Pancreas (tissue), 10 donors: ENCODE measurements around the gene FAM53B. TPM values are rescaled to one million over a fixed set of nuclear protein-coding genes. Genes with fewer than 3 reads are reported as not detected.

Source experiments
- ATAC-seq, 4 donors: fragments of 200-7000 bp; cut with Tn5 transposase; one replicate each; pipeline versions ENCODE4 v1.8.0 to v1.9.1; 2020; ENCODE audit warnings: mild to moderate bottlenecking in 4 of 4, moderate library complexity in 4 of 4
- DNase-seq, 6 donors: peaks; one replicate each; pipeline ENCODE4 v3.0.0-alpha.2; 2020
- FAIRE-seq: peaks from 2 replicates; lab custom pipeline; 2012; peaks lifted over from hg19 to GRCh38; lab: Jason Lieb, UNC
- H3K27ac ChIP-seq, 4 donors: fragments of 200-600 bp; sonication (generic); 1 replicate in 3 of 4; 2 replicates in 1 of 4; pipeline versions ENCODE4 v1.5.0 to v1.8.0; 2020
- H3K27me3 ChIP-seq, 4 donors: fragments of 200-600 bp; one replicate each; pipeline ENCODE4 v1.8.0; 2021
- H3K36me3 ChIP-seq, 3 donors: fragments of 200-600 bp; sonication (generic) in 1 of 3; one replicate each; pipeline versions ENCODE4 v1.5.0 to v1.8.0; 2020 to 2021
- H3K4me1 ChIP-seq, 3 donors: fragments of 200-600 bp; one replicate each; pipeline ENCODE4 v1.8.0; 2021
- H3K4me3 ChIP-seq, 4 donors: fragments of 200-600 bp; sonication (generic) in 2 of 4; one replicate each; pipeline versions ENCODE4 v1.5.0 to v1.8.0; 2020 to 2021
- H3K9me3 ChIP-seq, 4 donors: fragments of 200-600 bp; one replicate each; pipeline ENCODE4 v1.8.0; 2021
- WGBS, 2 donors: extraction: QIAGEN DNeasy Blood & Tissue Kit; methylation state at CpG; one replicate each; pipeline ENCODE4 v1.1.7; 2013; 5-methylcytosine and 5-hydroxymethylcytosine counted together
- intact Hi-C, 3 donors: fragments of 100-400 bp; cut with DNase I; formaldehyde crosslinking; loops; one replicate each; pipeline versions ENCODE4 v1.11.1 to v1.14.2; 2022
- polyA plus RNA-seq, 2 donors: library from polyadenylated mRNA; stranded (reverse); fragments of 200-250 nt; gene quantifications; one replicate each; pipeline ENCODE4 v1.2.3, GENCODE V29; 2013
- total RNA-seq, 6 donors: library from RNA; stranded (reverse); fragmentation: NEBNext Ultra II Directional in 4 of 6; extraction: Animal tissue kit (Norgen Biotek cat#: 25700) in 4 of 6; gene quantifications; one replicate each; pipeline versions ENCODE4 v1.2.1 to v1.2.4, GENCODE V29; 2021 to 2023
- TF ChIP-seq, protein P1 (sequence below), 4 donors: fragments of 200-600 bp; sonication (generic) in 3 of 4; IDR thresholded peaks; one replicate each; pipeline versions ENCODE4 v1.5.0 to v1.8.0; 2021; ENCODE audit warnings: antibody characterized with exemption in 4 of 4
- donor health status: healthy with polysubstance abuse.
- donor health status: DM: no; HTN: no; CAD: no; lungs with moderate emphysema.
- donor health status: DM: no; HTN: no; CAD: no.
- donor health status: control.
- donor health status: control.
- donor health status: Bipolar disorder and iron deficiency.
- donor health status: DM: yes; HTN: yes; CAD: no.
- donor health status: DM: no; HTN: no; CAD: no.
- donor health status: DM: no; HTN: no; CAD: no.
- donor health status: DM: yes; HTN: yes; CAD: no.

The FAM53B gene
- total and polyA plus RNA-seq, 8 donors = 5.3 to 16.4 (median 8.5) TPM

DNA sequence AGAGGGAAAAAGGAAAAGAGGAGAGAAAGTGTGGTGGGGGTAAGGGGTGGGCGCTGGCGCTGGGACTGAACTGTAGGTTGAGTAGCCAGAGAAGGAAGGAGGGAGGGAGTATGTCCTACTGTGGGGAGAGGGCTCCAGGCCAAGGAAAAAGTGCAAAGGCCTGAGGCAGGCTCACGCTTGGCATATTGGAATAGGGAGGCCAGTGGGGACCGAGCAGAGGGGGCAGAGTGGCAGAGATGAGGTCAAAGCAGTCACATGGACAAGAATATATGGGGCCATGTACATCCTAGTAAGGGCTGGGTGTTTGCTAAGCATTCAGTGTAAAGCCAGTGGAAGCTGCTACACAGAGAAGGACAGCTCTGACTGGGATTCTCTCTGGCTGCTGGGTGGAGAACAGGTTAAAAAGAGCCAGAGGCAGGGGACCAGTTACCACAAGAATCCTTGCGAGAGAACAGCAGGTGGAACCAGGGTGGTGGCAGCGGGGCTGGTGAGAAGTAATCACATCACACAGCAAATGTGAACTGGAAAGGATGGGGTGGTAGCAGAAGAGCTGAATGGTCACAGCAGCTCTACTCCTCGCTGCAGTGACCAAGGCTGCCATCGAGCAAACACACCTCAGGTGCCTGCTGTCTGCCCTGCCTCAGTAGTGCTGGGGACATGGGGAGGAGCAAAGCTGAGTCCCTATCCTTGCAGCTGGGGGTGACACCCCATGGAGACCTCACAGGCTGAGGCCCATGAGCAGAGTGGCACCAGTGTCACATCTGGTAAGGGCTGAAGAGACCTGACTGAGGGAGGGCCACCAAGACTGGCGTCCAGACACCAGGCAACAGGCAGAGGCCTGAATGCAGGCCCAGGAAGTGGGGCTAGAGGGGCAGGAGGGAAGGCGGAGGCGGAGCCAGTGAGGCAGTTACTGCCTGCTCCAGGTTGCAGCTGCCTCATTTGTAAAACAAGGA, 39.5 kb downstream of the FAM53B start:
- no peak for DNase-seq

DNA sequence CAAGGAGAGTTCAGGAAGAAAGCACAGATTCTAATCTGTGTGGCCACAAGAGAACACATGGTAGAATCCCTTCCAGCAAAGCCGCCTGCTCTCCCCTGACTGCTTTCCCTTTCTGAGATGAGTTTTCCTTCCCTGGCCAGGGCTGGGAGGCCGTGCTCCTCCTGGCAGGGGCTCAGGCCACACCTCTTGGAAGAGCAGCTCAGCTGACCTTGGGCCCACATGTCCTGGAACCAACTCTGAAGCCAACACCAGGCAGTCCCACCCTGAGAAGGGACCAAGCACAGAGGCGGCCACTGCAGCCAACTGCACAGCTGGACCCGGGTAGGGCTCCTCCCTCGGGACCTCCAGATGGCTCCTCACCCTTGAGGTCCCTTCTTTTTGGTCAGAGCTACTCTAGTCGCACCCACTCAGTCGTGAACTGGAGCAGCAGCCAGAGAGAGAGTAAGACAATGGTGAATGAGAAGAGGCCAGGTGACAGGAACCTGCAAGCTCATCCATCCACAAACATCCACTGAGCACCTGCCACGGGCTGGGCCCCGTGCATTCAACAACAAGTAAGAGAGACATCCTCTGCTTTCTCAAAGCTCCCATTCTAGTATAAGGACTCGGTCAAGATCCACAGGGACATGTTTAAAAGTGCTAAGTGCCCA, 40.3 kb downstream of the FAM53B start:
- Histone ChIP-seq H3K9me3 (no peaks in the 10 kb centered on the region), H3K27ac (peak overlapping the region in 2 of 4 donors; percentile 45 to 66), H3K27me3 (no peaks in the 10 kb centered on the region), H3K4me1 (peaks cover 31 to 50% (median 49%) of the 10 kb centered on the region in 3 donors), H3K4me3 (no peak overlapping the region), H3K36me3 (peaks cover 0 to 6% (median 0%) of the 10 kb centered on the region in 3 donors)
- 41 to 42% methylated on average over 10 of the region's 10 CpGs for WGBS, 2 donors
- intact Hi-C loops = no loop called here
- peak in 4 of 6 donors; percentile 61 to 80 (median 76) for DNase-seq
- ATAC-seq = peak; percentile 42 to 76 (median 64)
- TF ChIP-seq, protein P1, sequence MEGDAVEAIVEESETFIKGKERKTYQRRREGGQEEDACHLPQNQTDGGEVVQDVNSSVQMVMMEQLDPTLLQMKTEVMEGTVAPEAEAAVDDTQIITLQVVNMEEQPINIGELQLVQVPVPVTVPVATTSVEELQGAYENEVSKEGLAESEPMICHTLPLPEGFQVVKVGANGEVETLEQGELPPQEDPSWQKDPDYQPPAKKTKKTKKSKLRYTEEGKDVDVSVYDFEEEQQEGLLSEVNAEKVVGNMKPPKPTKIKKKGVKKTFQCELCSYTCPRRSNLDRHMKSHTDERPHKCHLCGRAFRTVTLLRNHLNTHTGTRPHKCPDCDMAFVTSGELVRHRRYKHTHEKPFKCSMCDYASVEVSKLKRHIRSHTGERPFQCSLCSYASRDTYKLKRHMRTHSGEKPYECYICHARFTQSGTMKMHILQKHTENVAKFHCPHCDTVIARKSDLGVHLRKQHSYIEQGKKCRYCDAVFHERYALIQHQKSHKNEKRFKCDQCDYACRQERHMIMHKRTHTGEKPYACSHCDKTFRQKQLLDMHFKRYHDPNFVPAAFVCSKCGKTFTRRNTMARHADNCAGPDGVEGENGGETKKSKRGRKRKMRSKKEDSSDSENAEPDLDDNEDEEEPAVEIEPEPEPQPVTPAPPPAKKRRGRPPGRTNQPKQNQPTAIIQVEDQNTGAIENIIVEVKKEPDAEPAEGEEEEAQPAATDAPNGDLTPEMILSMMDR (IDR thresholded peaks at IDR 0.05) = no peak
- no peak for FAIRE-seq

More for the DNA sequence above, 39.5 kb downstream of the FAM53B start:
- H3K27me3 ChIP-seq = no peaks in the 10 kb centered on the region
- ATAC-seq = no peak
- H3K9me3 ChIP-seq = no peaks in the 10 kb centered on the region
- TF ChIP-seq, protein P1 (IDR thresholded peaks at IDR 0.05) = no peak
- no peak overlapping the region for H3K27ac ChIP-seq
- WGBS, 2 donors = 92 to 94% methylated on average over 11 of the region's 11 CpGs
- no peak overlapping the region for H3K4me3 ChIP-seq
- no peak for FAIRE-seq
- peaks cover 0 to 6% (median 0%) of the 10 kb centered on the region in 3 donors for H3K36me3 ChIP-seq
- intact Hi-C loops = no loop called here
- H3K4me1 ChIP-seq = peaks cover 31 to 53% (median 49%) of the 10 kb centered on the region in 3 donors

- Histone ChIP-seq H3K27me3 (no peaks in the 10 kb centered on the region), H3K4me1 (peaks cover 31 to 46% (median 44%) of the 10 kb centered on the region in 3 donors), H3K9me3 (no peaks in the 10 kb centered on the region), H3K36me3 (peaks cover 0 to 6% (median 0%) of the 10 kb centered on the region in 3 donors), H3K27ac (peak overlapping the region in 2 of 4 donors; percentile 45 to 66), H3K4me3 (no peak overlapping the region)
- intact Hi-C loops = no loop called here
- DNase-seq (no peak), FAIRE-seq (no peak), ATAC-seq (no peak)
- WGBS, 2 donors = 86 to 88% methylated on average over 7 of the region's 7 CpGs
- TF ChIP-seq, protein P1 (IDR thresholded peaks at IDR 0.05) = no peak
Observed at GRCh38 chr10:124703372-124703771, 40.8 kb downstream of the FAM53B start.

- H3K9me3 ChIP-seq = no peaks in the 10 kb centered on the region
- peaks cover 31 to 38% (median 34%) of the 10 kb centered on the region in 3 donors for H3K4me1 ChIP-seq
- peak in 2 of 4 donors; percentile 14 to 36 for ATAC-seq
- peaks cover 0 to 6% (median 0%) of the 10 kb centered on the region in 3 donors for H3K36me3 ChIP-seq
- H3K27me3 ChIP-seq = no peaks in the 10 kb centered on the region
- WGBS, 2 donors = 59 to 68% methylated on average over 13 of the region's 13 CpGs
- no peak overlapping the region for H3K4me3 ChIP-seq
- TF ChIP-seq, protein P1 (IDR thresholded peaks at IDR 0.05) = no peak
- intact Hi-C loops = no loop called here
- FAIRE-seq = no peak
- DNase-seq = peak in 2 of 6 donors; percentile 48 to 52
- H3K27ac ChIP-seq = peak overlapping the region in 3 of 4 donors; percentile 45 to 66 (median 51)
Observed at GRCh38 chr10:124701881-124702656, 42.1 kb downstream of the FAM53B start.
